Measurements from ENCODE around the gene HMG20B.

Gene HMG20B

DNA sequence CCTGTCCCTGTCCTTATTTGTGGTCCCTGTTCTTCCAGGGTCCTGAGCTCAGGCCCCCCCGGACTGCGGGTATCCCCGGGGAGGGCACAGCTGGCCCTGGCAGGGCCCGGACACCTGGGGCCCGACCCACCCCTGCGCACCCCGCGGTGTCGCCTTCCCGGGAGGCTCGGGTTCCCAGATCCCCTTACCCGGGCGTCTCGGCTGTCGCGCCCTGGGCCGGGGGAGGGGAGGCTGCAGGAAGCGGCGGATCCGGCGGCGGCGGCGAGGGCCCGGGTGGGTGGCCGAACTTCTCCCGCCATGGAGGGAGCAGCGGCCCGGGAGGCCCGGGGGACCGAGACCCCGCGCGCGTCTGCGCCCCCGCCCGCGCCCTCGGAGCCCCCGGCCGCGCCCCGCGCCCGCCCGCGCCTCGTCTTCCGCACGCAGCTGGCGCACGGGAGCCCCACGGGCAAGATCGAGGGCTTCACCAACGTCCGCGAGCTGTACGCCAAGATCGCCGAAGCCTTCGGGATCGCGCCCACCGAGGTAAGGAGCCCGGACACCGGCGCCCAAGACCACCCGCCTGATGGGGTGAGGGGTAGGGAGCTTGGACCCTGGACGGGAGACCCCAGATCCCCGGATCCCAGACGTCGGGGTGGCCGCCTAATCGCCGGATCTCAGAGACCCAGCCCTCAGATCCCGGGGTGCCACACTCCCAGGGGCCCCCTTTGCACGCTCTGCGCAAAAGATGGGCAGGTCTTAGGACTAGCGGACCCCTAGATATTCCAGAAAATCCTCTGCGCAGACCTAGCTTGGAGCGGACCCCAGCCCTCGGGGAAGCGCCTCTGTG, 12.8 kb downstream of the HMG20B start, which contains the start of gene GIPC3:
Gene GIPC3 (plus strand): TSS at position 178 of the 826 bp plus-strand sequence. CDS start 120 bp downstream, at position 298.
- no peak for ATAC-seq

- ATAC-seq = no peak
Measured at GRCh38 chr19:3586127-3586626, 13.4 kb downstream of the HMG20B start.

- no peak for ATAC-seq
Measured at GRCh38 chr19:3586707-3587346, 14.1 kb downstream of the HMG20B start.

DNA sequence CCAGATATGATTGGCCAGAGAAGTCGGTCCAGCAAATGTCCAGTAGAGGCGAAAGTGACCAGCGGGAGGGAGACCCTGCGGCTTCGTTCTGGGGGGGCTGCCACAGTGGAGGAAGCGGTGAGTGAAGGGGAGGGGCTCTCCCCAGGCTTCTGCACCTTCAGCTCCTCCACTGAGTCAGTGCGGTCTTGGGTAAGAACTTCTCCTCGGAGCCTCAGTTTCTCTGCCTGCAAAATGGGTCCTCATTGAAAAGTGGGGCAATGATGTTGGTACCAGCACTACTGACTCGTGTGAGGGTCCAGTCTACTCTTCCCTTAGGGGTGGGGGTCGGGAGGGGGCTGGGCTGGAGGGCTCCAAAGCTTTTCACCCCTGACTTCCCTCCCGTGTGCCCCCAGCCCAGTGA, 16.7 kb downstream of the HMG20B start:
- no peak for ATAC-seq

DNA sequence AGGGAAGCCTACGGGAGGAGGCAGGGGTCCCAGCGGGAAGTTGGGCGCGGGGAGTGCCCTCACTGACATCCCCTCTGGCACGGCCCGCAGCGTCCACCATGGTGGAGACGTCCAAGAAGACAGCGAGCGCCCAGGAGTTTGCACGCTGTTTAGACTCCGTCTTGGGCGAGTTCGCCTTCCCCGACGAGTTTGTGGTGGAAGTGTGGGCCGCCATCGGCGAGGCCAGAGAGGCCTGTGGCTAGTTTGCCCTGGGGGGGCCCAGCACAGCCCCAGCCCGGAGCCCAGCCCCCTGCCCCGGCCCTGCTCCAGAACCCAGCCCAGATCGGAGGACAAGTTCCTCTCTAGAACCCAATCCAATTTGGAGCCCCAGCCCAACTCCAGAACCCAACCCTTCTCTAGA, 17.2 kb downstream of the HMG20B start:
- no peak for ATAC-seq

DNA sequence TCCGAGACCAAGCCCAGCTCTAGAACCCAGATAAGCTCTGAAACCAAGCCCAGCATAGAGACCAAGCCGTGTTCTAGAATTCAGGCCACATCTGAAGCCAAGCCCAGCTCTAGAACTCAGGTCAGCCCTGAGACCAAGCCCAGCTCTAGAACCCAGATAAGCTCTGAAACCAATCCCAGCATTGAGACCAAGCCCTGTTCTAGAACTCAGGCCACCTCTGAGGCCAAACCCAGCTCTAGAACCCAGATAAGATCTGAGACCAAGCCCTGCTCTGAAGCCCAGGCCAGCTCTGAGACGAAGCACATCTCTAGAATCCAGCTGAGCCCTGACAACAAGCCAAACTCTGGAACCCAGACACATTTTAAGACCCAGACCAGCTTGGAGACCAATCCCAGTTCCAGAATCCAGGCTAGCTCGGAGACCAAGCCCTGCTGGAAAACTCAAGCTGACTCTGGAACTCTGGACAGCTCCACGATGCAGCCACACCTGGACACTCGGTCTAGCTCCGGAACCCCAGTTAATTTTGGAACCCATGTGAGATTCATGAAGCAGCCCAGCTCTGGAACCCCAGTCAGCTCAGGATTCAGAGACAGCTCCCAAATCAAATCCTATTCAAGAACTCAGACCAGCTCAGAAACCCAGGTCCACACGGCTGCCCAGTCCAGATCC, 18.4 kb downstream of the HMG20B start:
- ATAC-seq = no peak

- no peak for ATAC-seq
Measured at GRCh38 chr19:3591876-3592613, 19.3 kb downstream of the HMG20B start.

DNA sequence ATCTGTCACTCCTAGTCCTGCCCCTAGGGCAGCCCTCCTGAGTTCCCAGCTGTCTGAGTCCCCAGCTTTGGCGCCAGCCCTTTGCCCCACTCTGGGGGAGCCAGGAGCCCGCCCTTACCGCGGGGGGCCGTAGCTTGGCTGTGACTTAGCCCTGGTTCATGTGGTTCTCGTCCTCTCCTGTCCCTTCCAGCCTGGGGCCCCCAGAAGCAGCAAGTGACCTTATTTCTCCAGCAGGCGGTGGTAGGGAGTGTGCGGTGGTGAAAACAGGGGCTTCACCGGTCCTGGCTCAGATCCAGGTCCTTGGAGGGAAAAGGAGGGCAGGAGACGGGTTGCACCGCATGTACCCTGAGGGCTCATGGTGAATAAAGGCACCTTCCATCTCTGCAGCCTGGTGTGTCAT, 20.4 kb downstream of the HMG20B start:
- no peak for ATAC-seq

GRCh38 chr19:3595521-3596061, 22.8 kb downstream of the HMG20B start:
- ATAC-seq = no peak

- ATAC-seq = no peak
Measured at GRCh38 chr19:3599776-3600187, 27.0 kb downstream of the HMG20B start.

- ATAC-seq = no peak
Measured at GRCh38 chr19:3601021-3601420, 28.3 kb downstream of the HMG20B start.

GRCh38 chr19:3603121-3603811, 30.5 kb downstream of the HMG20B start:
- no peak for ATAC-seq

DNA sequence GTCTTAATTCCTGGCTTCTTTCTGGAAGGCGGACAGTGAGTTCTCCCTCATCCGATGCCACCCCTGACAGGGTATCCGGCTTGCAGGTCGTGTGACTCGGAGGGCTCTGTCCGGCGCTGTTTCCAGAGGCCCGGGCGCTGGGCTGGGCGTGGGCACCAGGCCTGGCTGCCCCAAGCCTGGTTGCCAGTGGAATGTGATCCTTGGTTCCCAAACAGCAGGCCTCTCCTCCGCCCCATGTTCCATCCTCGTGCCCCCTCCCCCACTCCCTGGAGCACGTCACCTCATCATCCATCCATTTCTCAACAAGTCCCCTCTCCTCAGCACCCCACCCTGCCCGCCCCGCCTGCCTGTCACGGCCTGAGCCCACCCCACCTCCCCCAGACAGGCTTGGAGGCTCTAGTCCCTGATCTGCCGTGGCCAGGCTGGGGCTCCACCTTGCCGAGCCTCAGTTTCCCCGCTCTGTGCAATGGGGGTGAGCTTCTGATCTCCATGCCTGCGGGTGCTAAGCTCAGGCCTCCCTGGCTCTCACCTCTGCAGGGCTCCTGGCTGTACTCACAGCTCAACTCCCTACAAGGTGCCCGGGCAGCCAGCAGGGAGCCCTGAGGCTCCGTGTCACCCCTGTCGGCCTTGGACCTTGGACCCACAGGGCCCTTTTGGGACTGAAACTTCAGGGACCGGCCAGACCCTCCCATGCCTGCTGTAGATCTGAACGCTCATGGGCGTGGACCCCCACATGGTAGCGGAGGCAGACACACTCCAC, 31.7 kb downstream of the HMG20B start:
- ATAC-seq = no peak

- no peak for ATAC-seq
Measured at GRCh38 chr19:3604987-3605343, 32.2 kb downstream of the HMG20B start.

GRCh38 chr19:3605361-3605760, 32.6 kb downstream of the HMG20B start:
- ATAC-seq = no peak

DNA sequence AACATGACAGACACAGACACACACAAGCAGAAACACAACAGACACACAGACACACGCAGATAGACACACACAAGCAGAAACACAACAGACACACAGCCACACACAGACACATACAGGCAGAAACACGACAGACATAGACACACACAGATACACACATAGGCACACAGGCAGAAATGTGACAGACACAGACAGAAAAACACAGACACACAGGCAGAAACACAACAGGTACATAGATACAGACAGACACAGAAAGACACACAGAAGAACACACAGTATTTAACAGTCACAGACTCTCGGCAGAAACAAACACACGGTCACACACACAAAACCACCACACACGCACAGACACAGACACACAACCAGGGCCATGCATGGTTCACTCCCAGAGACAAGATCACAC, 33.0 kb downstream of the HMG20B start:
- no peak for ATAC-seq

DNA sequence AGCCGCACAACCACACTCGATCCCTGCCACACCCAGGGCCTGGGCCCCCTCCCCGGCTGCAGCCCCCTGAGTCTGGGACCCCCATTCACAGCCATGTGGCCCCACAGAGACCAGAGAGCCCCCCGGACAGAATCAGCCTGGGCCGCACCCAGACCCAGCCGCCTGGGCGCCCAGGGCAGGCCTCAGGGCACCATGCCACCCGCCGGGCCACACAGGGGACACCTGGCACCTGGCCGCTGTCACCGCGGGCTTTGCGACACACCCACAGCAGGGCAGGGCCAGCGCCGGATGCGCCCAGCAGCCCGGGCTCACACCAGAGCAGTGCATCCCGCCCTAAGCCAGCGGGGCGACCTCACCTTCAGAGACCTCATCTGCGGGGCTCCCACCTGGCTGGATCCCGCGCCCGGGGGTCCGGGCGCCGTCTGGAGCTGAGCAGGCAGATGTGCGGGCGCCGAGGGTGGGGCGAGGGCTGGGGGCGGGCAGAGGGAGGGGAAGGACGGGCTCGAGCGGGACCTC, 33.5 kb downstream of the HMG20B start:
- peak in 1 of 2 donors; percentile 43 for ATAC-seq

DNA sequence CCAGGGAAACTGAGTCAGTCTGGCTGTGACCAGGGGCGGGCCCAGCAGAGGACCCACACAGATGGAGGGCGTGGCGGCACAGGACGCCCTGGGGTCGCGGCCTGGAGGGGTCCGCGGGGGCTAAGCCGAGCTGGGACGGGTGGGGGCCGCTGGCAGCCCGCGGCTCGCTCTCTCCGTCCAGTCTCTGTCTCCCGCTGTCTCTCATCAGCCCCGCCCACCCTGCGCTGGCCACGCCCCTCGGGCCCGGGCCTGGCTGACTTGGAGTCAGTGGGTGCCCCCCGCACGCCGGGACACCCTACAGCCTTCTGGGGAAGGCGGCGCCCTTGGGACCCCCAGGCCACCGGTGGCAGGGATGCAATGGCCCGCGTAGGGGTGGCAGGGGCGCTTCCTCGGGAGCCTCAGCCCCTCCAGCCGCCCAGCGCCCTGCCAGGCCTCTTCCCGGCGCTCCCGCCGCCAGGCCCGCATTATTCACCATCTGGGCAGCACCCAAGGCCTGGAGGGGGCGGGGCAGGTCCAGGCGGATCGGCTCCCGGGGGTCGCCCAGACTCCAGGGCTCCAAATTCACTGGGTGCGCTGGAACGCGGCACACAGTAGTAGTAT, 34.0 kb downstream of the HMG20B start, which contains the start of gene TBXA2R:
Gene TBXA2R (minus strand): TSS at position 186 of the 600 bp plus-strand sequence. CDS start 6,241 bp downstream, outside the sequence.
- ATAC-seq = peak in 1 of 2 donors; percentile 60

DNA sequence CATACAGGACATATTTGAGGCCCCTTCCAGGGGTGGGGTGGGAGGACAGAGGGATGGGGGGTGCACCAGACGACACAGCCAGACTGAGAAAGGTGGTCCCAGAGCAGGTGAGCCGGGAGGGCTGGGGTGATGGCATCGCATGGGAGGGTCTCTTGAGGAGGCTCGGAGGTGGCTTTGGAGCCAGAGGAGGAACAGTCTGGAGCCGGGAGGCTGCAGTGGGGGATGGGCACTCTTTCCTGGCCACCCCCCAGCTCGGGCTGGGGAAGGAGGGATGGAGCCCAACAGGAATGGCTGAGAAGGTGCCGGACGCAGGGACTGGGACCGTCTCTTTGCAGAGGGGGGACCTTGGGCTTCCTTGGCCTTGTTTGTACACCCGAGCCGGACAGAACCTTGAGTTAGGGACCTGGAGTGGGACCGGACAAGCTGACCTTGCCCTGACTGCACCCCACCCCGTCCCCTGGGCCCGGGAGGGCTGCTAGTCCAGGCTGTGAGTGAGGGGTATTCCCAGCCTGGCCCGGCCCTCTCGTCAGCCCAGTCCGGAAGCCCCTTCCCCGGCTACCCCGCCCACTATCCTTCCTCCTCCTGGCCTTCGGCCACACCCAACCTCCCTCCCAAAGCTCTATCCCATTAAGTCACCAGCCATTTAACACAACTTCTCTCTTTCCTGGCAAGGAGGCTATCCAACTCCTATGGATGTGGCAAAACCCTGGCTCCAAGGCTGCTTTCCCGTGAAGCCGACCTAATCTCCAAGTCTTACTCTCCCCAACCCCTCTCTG, 34.7 kb downstream of the HMG20B start:
- ATAC-seq = no peak
